ENCODE data around the gene PANK4.
"Not testable (repeated sequence)": the region's sequence is repeated elsewhere in the genome, so short reads cannot be mapped to it uniquely, and the experiment has no call there.

Gene PANK4

GRCh38 chr1:2460203-2460602, 66.2 kb downstream of the PANK4 start:
- no peak for DNase-seq (ENCODE audit: low spot score)

GRCh38 chr1:2459757-2460156, 66.6 kb downstream of the PANK4 start:
- no peak for DNase-seq (ENCODE audit: low spot score)

- DNase-seq (ENCODE audit: low spot score), result not testable (repeated sequence)
These were observed 67.2 kb downstream of the PANK4 start for GRCh38 chr1:2459102-2459753.

DNA sequence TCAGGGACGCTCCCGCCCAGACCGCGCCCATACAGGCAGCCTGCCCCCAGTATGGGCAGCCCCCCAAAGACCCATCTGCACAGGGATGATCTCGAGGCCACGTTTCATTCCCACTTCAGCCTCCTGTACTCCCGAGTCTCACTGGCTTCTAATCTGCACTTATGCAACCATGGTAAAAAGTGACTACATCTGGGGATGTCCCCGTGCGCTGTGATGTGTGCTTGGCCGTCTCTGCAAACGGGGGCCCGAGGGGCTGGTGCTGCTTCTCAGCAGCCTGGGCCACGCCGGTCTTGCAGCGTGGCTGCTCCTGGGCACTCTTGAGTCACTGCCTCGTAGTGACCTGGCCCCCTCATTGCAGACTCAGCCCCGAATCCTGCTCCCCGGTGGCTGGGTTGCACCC, 67.7 kb downstream of the PANK4 start:
- no peak for DNase-seq (ENCODE audit: low spot score)
